Dermis microvascular lymphatic vessel endothelial cell (primary cell): ENCODE results near the gene DFFA. TPM values are rescaled to one million over a fixed set of nuclear protein-coding genes. Genes with fewer than 3 reads are reported as not detected.
A peak's percentile ranks its signal among the peaks of the same experiment; 100 is the strongest.
"Not testable (repeated sequence)": the region's sequence is repeated elsewhere in the genome, so short reads cannot be mapped to it uniquely, and the experiment has no call there.

Source experiments
- DNase-seq, 2 donors: peaks; one replicate each; pipeline versions ENCODE4 v3.0.0 to v3.0.0-alpha.2; 2010; ENCODE audit warnings: low read depth in 2 of 2
- total RNA-seq: library from RNA; depleted of rRNA; stranded (reverse); fragments of >200 nt; gene quantifications from 2 replicates; pipeline ENCODE4 v1.2.1, GENCODE V29; 2014

DFFA gene
- total RNA-seq, 1 donor from 2014 or later: 38.3 TPM

DNA sequence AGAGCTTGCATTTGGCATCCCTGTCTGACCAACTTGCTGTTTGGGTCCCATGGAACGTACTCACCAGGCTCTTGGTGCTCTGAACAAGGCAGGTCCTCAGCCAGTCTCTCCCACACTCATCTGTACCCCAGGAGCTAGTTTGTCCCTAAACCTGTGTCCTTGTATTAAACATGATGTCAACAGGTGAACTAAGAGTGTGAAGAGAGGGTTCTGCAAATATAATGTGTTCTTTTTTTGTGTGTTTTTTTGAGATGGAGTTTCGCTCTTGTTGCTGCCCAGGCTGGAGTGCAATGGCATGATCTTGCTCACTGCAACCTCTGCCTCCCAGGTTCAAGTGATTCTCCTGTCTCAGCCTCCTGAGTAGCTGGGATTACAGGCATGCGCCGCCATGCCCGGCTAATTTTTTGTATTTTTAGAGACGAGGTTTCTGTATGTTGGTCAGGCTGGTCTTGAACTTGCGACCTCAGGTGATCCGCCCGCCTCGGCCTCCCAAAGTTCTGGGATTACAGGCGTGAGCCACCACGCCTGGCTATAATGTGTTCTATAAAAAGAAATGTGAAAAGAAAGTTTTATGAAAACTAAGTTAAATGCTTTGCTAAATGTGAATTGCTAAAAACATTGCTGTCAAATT lies 33.8 kb upstream of the DFFA start:
- not testable (repeated sequence) for DNase-seq

GRCh38 chr1:10504249-10504648 lies 31.9 kb upstream of the DFFA start:
- no peak for DNase-seq

DNA sequence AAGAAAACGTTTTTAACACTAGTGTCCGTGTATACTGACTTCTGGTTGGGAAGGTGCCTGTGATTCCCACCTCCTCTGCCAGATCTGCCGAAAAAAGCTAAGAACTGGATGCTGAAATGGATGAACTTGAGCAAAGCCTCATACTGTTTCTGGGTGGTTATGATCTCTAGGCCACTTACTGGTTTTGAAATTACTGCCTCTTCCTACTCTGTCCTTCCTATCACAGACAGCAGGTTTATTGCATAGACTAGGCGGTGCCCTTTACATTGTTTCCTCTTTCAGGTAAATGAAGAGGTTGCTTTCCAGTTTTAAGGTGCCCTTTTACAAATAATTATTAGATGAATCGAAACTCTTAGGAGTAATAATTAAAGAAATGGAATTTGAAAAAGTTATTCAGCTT lies 29.9 kb upstream of the DFFA start:
- DNase-seq: no peak

GRCh38 chr1:10498231-10498630 lies 25.9 kb upstream of the DFFA start:
- DNase-seq: no peak

DNA sequence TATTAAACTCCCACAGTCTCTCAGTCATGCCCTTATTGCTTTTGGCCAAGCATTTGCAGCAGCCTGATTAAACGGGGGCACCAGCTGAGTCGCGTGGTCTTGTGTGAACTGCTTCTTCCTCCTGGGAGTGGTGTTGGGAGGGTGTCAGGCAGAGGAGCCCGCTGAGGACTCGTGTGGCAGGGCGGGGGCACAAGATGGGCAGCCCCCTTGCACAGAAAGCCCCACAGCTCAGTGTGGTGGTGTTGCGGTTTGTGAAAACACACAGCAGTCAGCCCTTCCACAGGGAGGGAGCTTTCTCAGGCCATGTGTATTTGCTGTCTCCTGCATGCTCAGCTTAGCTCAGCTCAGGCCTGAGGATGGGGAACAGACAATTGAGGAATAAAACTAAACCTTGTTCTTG lies 24.8 kb upstream of the DFFA start:
- DNase-seq: no peak

- DNase-seq: no peak
These were observed 23.6 kb upstream of the DFFA start for GRCh38 chr1:10495952-10496351.

- DNase-seq: no peak
These were observed 23.1 kb upstream of the DFFA start for GRCh38 chr1:10495475-10495817.

DNA sequence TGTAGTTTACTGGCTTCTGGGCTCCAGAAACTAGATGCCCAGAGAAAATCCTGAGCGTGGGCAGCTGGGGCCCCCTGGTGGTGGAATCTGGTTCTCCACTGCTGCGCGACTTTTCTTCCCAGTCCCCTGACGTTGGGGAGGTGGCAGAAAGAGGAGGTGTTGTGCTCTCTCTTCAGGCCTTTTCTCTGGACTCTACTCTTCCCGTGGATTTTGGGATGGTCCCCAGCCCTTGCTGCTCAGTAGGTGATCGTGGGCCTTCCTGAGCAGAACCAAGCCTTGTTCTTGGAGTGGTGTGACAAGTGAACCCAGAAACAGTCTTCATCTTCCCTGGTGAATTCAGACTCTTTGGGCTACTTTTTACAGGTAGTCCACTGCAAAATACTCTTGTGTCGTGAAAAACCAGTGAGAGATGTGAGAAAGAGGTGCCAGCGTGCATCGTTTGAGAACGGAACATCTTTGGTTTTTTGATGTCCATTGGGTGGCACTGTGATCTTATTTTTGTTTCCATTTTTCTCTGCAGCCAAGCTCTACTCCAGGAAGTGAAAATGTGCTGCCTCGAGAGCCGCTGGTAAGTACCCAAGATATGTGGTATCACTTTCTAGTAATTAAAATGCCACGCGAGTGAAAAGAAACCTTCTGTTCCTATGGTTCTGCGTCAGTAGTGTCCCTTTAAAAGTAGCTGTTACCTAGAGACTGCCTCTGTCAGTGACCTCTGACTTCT lies 22.6 kb upstream of the DFFA start:
- DNase-seq: peak in 1 of 2 donors; percentile 64

DNA sequence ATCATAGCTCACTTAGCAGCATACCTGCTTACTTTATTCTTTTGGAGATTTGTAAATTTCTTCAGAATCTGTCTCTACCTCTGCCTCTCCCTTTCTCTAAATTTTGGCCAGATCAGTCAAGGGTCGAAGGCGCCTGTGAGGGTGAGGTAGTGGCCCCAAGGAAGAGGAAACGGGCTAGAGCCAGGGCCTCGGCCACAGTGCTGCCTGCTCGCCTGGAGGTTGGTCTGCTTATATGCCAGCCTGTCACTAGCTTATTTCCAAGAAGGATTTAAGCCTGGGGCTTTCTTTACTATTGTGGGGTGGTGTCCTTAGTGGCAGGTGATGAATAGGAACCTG lies 22.1 kb upstream of the DFFA start:
- DNase-seq: no peak

DNA sequence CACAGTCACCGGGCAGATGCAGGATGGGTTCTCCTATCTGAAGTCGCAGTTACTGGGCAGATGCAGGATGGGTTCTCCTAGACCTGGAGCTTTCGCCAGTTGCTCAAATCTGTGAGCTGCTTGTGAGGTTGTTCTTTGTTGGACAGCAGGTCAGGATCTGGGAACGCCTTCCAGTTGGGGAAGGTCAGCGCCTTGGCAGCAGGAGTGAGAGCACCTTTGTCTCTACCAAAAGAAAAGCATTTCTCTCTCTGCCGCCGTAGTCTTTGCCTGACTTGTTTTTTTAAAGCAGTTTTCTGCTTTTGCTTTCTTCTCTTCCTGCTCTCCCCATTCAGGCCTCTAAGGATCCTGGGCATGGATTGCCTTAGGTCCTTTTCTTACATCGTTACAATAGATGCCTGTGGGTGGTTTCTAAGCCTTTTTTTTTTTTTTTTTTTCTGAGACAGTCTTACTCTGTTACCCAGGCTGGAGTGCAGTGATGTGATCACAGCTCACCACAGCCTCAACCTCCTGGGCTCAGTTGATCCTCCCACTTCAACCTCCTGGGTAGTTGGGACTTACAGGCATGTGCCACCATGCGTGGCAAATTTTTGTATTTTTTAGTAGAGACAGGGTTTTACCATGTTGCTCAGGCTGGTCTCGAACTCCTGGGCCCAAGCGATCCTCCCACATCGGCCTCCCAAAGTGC lies 18.1 kb upstream of the DFFA start:
- no peak for DNase-seq

DNA sequence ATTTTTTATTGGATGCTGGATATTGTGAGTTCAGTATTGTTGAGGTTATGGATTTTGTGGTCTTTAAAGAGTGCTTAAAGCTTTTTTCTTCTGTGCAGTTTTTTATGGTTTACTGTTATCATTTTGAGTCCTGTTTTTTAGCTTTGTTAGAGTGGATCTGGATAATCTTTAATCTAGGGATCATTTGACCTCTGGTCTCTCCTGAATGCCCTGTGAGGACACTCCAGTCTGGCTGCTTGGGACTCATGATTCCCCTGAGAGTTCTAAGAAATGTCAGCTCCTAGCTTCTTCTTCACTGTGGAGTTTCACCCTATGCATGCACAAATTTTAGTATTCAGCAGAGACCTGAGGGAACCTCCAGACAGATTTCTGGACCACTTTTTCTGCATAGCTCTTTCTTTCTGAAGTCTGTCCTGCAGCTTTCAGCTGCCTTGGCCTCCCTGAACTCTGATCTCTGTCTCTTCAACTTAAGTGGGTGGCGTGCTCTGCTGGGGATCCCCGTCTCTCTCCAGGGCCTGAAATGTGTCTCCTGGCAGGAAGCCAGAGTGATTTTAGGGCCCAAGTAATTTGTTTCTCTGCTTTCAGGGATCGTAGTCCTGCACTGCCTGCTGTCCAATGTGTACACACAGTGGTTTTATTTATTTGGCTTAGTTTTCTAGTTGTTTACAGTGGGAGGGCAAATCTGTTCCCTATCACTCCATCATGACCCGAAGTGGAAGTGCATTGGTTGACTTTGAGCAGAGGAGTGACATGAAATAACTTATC lies 17.1 kb upstream of the DFFA start:
- DNase-seq: no peak

- no peak for DNase-seq
These were observed 12.2 kb upstream of the DFFA start for GRCh38 chr1:10484521-10484920.

DNA sequence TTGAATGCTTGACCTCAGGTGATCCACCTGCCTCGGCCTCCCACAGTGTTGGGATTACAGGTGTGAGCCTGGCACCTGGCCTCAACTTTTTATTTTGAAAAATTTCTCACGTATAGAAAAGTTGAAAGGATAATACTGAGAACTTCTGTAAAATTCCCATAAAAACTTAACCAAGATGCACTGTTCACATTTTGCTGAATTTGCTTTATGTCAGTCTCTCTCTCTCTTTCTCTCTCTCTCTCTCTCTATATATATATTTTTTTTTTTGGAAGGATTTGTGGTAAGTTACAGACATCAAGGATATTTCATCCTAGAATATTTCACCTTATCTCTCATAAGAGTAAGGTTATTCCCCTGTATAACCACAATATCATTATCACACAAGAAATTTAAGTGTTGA lies 8.3 kb upstream of the DFFA start:
- no peak for DNase-seq

DNA sequence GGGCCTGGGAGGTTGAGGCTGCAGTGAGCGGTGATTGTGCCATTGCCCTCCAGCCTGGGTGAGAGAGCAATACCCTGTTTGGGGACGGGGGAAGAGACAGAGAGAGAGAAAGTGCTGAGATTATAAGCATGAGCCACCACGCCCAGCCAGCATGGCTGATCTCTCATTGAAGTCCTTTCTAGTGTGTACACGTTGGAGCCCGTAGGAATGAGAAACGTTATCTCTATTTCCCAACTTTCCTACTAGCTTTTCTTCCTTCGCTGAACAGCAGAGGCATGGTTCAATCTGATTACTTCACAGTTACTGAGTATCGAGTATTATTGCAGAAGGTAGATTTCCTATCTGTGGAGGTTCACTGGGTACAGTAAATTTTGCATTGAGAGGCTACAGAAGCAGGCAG lies 7.0 kb upstream of the DFFA start:
- no peak for DNase-seq

GRCh38 chr1:10475510-10475909 lies 3.2 kb upstream of the DFFA start:
- no peak for DNase-seq

GRCh38 chr1:10474613-10475507 lies 2.5 kb upstream of the DFFA start, which contains the start of gene PEX14:
Gene PEX14 (plus strand): TSS chr1:10474950. CDS start chr1:10474967, 17 bp downstream.
- peak; percentile 62 to 85 for DNase-seq

DNA sequence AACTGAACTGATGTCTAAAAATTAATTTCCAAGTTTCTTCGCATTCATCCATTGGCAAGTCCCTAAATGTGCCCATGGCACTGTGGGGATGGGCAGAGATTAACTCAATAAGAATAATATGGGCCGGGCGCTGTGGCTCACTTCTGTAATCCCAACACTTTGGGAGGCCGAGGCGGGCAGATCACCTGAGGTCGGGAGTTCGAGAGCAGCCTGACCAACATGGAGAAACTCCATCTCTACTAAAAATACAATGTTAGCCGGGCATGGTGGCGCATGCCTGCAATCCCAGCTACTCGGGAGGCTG lies 1.9 kb upstream of the DFFA start:
- DNase-seq: not testable (repeated sequence)

GRCh38 chr1:10473145-10473765 lies 926 bp upstream of the DFFA start:
- no peak for DNase-seq

DNA sequence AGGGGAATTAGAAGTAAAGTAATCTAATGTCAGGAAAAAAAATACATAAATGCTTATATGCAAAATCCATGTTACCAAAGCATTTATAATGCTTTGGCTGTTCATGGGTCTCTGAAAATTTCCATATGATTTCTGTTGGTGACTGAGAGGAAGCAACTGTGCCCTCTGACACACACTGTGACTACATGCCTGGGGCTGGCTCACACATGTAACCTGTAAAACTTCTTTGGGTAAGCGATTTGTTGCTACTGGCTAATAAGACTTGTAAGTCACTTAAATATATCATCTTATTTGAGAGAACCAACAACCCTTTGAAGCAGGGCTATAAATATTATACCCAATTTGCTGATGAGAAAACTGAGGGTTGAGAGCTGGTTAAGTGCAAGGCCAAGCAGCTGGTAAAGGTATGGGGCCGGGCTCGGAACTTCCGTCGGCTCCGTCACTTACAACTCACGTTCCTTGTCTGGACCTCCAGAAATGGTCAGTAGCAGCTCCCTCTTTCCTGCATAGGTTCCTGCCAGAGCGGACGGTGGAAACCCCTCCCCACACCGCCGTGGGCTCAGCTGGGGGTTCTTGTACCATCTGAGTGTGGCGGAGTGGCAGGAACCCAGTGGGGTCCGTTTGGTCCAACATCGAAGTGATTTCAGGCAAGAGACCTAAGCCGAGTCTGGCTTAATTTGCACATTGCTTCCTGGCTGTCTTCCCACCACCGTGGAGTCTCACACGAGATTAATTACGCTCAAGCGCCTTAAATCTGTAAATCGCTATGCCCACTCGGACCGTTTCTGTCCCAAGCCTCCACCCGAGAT lies 714 bp downstream of the DFFA start:
- peak in 1 of 2 donors; percentile 31 for DNase-seq

DNA sequence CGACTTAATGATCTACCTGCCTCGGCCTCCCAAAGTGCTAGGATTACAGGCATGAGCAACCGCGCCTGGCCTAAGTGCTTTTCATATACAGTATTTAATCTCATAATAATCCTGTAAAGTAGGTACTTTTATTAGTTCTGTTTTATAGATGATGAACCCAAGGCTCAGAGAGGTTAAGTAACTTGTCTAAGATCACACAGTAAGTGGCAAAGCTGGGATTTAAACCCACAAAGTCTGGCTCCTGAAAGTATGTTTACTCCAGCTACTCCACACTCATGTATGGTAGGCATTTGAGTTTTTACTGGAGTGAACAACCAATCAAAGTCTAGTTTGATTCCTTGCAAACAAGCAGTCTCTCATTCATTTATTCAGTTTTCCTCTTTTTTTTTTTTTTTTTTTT lies 2.3 kb downstream of the DFFA start:
- no peak for DNase-seq
